RKO (cell line): Measurements from ENCODE around the gene OPCML.

Source experiments
- DNase-seq: peaks from one replicate; pipeline ENCODE4 v3.0.0-alpha.2; 2016; ENCODE audit warnings: low spot score

The OPCML gene

DNA sequence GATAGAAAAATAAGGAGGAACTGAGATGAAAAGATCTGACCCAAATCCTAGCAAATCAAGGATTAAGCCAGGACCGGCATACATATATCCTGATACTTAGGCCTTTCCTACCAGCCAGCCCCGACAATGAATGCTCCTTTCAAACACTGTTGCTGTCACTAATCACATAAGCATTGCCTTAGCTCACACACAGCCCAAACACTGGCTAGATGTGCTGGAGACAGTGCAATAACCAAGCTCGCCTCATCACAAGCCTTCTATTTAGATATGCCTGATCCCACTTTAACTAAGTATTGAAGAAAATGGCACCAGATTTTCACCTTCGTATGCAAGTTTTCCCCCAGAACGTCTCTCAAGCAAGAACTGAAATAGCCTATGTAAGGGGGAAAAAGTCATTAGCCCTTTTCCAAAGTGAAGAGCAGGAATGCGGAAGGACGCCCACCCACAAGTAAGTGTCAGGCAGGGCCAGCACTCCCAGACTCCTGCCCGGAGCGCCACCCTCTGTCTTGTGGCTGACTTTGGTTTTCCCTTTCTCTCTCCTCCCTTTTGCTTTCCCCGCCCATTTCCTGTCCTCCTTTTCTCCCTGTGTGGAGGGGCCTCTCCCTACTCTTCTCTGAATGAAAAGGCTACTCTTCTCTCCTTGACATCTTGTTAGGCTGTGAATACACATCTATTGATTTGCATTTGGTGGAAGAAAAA is 8.9 kb upstream of the OPCML start:
- DNase-seq: no peak

DNA sequence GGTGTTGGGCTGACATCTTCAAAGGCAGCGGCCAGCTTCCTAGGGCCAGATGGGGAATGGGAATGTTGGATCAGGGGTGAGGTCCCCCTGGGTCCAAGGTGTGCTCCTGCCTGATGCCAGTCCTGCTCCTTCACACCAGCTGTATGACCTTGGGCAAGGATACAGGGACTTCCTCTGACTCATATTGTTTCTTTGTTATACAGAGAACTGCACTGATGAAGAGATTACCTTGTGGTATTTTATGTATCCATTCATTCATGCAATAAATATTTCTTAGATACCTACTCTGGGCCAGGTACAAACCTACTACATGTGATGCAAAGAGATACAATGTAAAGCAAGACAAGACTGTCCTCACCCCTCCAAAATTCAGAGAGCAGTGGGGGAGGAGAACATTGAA is 3.9 kb upstream of the OPCML start:
- DNase-seq: no peak

DNA sequence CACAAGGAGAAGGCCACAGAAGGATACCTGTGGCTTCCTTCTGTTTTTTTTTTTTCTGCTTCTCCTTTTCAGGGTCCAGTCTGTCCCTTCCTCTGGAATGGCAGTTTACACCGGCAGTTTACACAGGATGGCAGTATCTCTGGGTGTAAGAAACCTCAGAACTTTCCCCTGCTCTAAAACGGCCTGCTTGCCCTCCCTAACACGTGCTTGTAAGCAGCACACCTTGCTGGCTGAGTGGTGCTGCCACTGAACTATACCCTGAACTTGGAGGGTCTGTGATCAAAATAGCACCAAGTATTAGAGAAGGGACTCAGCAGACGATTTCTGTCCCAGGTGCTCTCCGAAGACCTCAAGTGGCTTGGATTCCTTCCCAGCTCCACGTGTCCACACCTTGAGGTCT is 904 bp upstream of the OPCML start:
- no peak for DNase-seq

DNA sequence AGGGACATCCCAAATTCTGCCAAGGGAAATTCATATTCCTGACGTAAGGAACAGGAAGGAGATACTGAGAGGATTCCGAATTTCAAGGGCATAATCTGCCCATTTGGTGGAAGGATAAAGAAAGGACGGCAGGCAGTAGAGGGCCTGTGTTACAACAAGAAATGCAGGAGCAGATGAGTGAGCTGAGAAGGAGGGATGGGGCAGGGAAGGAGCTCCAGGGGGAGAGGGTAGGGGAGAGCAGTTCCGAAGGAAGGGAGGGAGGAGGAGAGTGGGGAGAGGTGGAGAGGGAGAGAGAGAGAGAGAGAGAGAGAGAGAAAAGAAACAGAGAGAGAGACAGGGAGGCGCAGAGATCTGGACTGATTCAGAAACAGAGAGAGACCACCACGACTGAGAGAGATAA is 843 bp downstream of the OPCML start:
- DNase-seq: no peak

DNA sequence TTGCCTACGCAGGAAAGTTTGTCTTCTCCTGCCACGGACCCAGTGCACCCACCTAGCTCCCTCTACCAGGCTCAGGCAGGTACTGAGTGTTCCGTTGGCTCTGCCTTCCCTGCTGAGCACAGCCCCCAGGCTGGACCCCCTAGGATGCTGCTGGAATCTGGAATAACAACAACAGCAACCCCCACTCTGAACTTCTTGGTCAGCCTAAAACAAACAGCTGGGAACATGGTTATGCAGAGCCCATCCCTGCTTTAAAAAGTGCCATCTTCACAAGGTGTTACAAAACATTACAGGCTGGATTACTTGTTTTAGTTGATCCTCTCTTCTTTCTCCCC is 1.8 kb downstream of the OPCML start:
- no peak for DNase-seq

DNA sequence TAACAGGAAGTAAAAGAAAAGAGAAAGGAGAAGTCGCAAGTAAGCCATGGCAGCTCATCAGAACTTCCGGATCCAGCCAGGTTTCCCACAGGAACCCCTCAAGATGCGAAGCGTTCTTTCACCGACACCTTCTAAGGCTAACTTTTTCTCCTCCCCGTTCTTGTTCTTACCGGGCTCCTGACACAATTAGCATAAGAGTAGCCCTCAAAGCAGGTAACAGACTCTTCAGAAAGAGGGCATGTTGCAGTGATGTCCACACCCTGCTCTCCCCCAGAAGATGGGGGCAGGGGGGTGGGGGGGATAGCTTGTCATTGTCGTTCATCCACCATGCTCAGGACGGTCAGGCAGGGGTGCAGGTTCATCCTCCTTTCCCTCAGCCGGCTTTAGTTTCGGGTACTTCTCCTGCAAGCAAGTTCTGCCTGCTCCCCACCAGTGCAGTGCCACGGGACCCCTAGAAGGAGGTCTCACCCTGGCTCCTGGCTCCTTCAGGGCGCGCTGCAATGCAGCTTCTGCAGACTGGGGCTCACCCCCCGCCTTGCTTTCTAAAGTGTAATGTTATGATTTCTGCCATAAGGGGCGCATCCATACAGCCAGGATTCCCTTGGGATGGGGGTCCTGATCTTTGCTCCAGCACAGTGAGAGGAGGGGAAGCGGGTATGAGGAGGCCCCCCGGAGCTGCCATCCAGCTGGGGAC is 2.3 kb downstream of the OPCML start:
- no peak for DNase-seq

DNA sequence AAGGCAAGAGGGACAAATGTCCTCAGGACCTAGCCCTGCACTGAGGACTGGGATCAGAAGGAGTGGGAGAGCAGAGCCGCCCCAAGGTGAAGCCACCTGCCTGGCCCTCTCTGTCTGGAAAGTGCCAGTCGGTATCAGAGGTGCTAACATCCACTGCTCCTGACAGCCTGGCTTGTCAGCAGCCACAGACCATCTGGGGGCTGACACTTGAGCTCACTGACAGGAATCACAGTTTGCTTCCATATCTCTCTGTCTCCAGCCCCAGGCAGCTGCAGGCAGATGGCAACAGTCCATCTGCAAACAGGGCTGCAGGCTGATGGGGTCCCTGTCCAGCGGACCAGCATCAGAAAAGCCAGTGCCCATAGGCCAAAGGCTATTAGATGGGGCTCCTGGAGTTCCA is 5.5 kb downstream of the OPCML start:
- no peak for DNase-seq

DNA sequence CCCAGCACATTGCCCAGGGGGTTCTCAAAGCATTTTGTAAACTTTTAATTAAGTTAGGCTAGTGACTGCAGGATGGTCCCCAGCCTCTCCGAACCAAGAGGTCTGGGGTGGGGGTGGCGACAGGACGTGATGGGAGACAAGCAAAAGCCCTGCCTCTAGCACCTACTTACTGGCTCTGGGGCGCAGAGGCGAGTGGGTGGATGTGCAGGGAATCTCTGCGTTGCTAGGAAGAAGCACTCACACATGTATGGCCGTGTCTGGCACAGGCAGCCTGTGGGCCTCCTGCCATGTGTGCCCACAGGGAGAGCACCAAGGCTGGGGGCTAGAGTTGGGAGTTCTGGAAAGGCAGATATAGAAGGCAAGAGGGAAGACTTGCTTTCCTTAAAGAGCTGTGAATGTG is 6.3 kb downstream of the OPCML start:
- no peak for DNase-seq

DNA sequence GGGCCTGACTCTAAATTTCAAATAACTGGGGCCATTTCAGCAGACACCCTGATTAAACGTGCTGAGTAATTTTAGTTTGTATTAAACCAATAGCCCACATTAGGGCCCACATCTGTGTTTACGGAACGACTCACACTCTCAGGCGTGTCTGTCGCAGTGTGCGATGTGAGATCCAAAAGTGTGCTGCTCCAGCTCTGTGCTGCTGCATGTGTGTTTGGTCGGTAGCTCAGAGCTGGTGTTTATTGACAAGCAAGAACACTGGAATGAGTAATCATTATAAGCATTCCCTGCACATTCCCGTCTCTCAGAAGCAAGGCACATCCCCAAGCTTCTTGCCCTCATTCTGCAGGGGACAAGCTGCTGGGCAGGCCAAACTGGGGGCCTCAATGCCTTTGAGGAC is 7.8 kb downstream of the OPCML start:
- no peak for DNase-seq

DNA sequence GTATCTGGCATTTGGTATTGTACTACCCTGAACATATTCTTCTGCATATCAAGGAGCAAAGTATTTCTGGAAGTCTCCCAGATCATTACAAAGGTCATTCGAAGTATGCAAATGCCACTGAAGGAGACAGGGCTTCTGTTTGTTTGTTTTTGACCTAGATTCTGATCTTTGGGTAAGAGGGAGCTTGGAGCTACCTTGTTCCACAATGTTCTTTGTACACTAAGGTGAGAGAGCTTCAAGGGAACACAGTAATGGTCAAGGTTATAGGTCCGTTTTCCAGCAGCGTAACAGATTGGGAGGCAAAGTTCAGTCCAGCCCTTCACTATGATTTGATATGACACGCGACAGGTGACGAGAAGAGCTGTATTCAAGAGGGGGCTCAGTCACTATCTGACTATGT is 10.0 kb downstream of the OPCML start:
- no peak for DNase-seq

DNA sequence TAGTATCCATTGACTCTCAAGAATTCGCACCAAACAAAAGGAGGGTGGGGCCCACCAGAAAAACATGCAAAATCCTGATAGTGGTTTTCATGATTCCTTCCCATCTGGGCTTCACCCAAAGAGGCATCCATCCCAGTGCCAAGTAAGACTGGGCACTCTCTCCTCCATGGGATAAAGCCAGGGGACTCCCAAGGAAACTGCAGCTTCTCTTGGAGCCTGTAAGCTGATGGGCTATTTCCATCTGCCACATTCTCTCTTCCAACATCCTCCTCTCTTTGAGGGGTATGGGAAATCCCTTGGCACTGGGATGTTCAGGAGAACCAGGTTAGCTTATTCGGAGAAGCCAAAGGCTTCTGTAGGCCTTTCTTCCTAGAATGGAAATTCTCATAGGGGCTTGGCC is 10.8 kb downstream of the OPCML start:
- no peak for DNase-seq

DNA sequence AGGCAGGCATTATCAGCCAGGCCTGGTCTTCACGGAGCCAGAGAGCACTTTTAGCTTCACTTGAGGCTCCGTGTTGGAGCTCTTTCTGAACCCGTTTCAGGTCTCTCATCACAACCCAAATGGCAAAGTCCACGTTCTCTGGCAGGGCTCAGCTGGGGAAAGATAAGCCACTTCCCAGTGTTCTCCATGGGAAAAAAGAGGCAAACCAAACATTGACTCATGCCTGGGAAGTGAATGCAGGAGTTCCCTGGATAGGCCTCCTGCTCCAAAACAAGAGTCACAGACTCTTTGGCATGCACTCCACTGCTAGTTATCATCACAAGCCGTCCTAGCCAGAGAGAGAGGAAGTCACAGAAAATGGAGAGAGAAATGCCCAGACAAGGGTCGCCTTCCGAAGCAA is 11.6 kb downstream of the OPCML start:
- no peak for DNase-seq

DNA sequence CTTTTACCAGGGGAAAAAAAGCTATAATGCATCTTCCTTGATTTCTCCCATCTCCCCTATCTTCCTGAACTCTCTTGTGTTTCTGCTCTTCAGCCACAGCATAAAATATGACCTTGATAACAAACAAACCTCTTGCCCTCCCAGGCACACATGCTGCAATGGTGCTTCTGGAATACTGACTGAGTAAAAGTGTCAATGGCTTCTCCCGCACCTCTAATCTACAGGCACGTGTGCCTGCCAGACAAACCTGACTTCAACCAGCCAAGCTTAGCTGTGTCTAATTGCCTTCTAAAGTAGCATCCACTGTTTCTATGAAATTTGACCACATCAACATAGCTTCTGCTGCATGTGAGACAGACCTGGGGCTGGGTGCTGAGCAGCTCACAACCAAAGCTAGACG is 12.7 kb downstream of the OPCML start:
- DNase-seq: no peak

DNA sequence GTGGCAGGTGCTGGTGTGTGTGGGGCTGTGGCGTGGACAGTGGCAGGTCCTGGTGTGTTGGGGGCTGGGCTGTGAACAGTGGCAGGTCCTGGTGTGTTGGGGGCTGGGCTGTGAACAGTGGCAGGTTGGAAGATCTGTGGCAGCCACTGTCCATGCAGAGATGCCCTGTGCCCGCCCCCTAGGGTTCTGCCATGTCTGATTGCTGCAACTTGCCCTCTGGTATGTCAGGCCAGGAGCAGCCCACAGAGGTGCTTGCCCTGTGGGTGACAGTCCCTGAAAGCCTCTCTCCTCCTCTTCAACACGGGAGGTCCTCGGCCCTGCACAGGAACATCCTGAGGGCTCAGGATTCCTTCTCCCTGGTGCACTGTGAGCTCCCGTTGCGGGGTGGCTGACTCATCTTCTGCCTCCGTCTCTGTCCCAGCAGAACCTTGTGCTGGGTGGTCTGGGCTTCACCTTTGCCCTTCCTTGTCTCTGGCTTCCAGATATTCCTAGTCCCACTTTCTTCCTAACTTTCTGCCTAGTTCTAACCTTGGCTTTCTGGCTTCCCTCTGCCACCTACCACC is 13.5 kb downstream of the OPCML start:
- DNase-seq: no peak

DNA sequence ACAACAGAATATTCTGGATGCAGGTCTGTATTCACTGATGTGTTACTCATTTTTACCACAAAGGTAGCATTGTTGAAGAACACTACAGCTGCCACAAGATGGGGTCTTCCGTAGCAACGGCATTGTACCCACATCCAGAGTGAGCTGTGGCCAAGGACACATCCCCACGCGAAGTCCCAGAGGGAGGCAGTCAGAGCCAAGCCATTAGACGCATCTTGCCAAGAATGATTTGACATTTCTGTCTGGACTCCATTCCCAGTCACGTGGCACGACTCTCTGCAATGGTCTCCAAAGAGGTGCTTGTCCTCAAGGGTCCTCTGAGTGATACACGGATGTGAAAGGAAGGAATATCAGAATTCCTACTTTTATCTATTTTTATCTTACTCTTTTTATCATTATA is 15.5 kb downstream of the OPCML start:
- DNase-seq: no peak

DNA sequence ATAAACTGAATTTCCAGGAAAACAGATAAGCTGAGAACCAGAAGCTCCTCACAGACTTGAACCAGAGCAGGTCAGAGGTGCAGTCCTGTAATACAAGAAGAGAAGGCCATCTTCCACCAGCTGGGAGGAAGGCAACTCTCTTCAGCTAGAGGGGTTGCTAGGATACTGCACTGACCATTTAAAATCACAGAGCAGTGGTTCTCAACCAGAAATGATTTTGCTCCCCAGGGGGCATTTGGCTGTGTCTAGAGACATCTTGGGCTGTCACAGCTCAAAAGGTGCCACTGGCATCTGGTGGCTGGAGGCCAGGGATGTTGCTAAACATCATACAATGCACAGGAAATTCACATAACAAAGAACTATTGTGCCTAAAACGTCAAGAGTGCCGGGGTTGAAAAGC is 17.2 kb downstream of the OPCML start:
- DNase-seq: no peak

DNA sequence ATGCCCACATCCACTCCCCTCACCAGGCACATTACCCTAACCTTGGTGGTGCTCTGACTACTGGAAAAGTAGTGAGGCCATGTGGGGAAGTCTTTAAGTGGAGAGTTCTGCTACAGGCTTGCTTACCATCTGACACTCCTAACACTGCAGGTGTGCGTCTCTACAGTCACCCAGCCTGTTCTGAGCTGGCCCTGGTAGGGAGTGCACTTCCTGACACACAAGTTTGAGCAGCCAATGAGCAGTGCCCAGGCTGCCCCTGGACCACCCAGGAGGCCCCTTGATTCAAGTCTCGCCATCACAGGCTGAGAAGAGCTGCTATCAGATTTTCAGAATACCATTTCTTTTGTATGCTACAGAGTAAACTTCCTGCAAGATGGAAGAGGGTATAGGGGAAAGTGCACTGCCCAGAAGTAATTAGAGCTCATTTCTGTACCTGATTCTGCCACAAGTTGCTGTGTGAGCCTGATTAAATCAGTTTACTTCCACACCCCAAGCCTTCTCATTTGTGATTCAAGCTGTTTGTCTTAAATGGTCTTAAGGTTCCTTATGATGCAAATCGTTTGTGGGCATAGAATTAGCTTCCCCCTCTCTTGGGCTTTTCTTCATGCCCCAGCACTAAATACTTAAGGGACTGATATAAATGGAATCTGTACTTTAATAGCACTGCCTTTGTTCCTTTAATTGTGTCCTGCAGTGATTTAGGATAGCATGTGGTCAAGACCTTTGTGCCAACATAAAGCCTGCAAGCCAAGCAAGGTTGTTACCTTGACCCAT is 22.2 kb downstream of the OPCML start:
- DNase-seq: no peak

DNA sequence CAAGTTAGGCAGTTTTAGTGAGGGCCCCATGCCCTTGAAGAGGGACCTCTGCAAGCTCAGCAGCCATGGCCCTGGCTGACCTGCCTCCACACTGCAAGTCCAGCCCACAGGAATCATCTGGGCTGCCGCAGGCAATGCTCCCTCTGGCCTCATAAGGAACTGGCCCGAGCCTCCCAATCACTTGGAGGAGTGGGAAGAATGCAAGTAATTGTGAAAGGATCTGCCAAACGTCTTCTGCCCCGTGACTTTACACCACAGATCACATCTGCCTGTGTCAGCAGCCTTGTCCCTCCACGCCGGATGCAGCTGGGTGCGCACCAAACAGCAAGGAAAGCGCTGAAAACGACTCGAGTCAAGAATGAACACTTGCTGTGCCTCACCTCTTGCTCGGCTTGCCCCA is 23.8 kb downstream of the OPCML start:
- DNase-seq: no peak

DNA sequence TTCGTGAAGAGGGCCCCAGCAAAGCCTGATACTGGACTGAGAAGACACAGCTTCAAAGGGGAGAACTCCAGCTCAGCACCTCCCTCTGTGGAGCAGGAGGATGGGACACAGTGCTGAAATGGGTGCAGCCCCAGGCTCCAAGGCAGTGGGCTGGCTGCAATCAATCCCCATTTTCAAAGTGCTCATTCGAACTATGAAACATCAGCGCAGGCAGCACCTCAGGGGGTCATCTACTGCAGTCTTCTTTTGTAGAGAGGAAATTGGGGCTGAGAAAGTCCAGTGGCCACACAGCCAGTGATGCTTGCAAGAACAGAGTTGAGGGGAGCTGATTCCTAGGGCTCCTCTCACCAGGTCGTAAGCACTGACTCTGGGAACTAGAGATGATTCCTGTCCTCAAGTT is 25.1 kb downstream of the OPCML start:
- no peak for DNase-seq

DNA sequence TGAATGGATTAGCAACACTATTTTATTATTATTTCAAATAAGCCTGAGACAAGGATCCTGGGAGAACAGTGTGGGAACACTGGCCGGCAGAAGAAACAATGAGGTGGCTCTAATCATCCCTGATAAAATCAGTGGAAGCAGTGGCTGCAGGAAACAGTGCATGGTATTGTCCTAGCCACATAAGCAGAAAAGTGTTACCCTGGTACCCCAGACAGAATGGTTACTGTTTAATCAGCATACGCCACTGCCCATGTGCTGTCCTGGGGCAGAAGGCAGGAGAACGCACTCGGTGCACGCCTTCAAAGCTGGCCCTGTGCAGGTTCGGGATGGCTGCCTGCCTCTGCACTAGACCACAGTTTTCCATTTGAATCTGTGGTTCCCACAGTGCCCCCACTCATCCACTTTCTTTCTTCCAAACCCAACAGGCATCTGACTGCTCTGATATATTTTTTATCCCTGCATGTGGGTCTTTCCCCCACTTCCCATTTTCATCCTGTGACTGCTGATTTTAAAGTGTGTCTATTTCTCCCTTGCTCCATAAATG is 25.7 kb downstream of the OPCML start:
- DNase-seq: no peak

DNA sequence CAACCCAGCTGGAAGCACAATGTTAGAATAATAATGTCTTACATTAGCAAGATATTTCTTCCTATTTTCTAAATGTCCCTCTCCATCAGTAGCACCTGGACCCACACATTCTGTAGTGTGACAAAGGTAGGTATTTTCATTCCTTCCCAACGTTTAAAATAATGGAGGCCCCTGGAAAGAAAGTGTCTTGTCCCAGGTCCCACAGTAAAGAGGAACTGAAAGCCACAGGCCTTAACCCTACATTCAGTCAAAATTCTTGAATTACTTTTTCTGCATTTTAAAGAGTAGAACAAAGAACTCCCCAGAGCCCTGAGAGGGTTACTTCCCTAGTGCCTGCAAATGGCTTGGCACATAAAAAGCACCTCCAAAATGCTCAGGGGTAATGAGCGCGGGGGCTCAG is 26.3 kb downstream of the OPCML start:
- no peak for DNase-seq

DNA sequence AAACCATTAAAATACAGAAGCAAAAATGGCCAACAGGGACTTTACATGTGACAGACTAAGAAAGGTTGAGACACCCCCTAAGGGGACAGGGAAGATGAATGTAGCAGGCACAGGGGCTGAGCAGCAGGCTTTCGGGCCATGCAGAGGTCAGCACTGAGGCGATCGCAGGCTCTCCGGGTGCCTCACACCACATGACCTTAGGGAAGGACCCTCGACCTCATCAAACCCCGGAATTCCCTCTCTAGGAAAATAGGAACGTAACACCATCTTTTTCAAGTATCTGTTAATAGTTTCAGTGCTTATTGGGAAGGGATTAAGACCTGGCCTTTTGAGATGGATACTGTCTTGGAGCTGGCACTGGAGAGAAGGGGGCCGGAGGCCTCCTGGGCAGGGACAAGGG is 27.4 kb downstream of the OPCML start:
- no peak for DNase-seq

DNA sequence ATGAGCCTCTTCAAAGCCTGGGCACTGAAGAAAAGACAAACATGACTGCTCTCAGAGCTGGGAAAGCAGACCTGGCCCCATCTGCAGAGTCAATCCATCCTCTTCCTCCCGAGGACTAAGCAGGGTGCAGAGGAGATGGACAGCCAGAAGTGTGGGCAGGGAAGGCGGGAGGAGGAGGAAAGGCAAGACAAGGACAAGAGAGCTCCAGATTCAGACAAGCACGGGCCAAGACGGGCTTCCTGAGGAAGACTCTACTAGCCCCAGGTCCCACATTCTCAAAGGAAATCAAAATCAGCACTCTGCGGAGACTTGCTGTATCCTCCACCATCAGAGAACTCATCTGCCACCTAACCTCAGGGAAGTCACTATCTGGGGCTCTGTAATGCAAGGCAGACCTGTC is 28.5 kb downstream of the OPCML start:
- DNase-seq: no peak
